ENCODE data around the gene WDR88. TPM values are rescaled to one million over a fixed set of nuclear protein-coding genes. Genes with fewer than 3 reads are reported as not detected.
"Not testable (repeated sequence)": the region's sequence is repeated elsewhere in the genome, so short reads cannot be mapped to it uniquely, and the experiment has no call there.

WDR88 gene
- total and polyA plus RNA-seq, 10 of the 15 experiments (the other 5 are each of a cell fraction or from before 2014, with no cell fraction given): 0.19 to 0.34 TPM; not detected in 8

- no peaks in the 10 kb centered on the region for H3K4me1 ChIP-seq (ENCODE audit: control insufficient read depth, insufficient read depth, low read length)
- H3K36me3 ChIP-seq (ENCODE audit: control insufficient read depth in 2 of 2, insufficient read depth in 2 of 2, low read length in 1 of 2): peaks cover 0 to 3% of the 10 kb centered on the region in 2 experiments; a peak in 1 of 4 replicates
- no peak overlapping the region for H3K4me3 ChIP-seq
- peak; percentile 16 for DNase-seq (ENCODE audit: low read depth, low spot score)
- intact Hi-C loops (cut with micrococcal nuclease; ENCODE audit: unreplicated experiment) (loop anchor here (5.0 kb wide), 2 partner anchors 51 to 281 kb away; no protein-coding TSS in a partner anchor), in situ Hi-C loops (cut with MboI) (no loop called here)
- BruUV-seq (replicated peaks): no TSS peak
- WGBS (ENCODE audit: insufficient coverage, insufficient replicate concordance, low lambda C conversion rate, missing lambda C conversion rate): 38% methylated on average over 12 of the region's 12 CpGs
- FAIRE-seq: peak; percentile 97
- H3K4me2 ChIP-seq (ENCODE audit: control insufficient read depth, insufficient read depth): no peak overlapping the region
- no peaks in the 10 kb centered on the region for H4K20me1 ChIP-seq (ENCODE audit: control insufficient read depth, insufficient read depth)
- SMC1A ChIA-PET (ENCODE audit: uncharacterized antibody, unreplicated experiment): interaction anchor here (1.1 to 2.6 kb wide), 2 partner anchors 51 to 58 kb away, joined by 5 to 8 read pairs; no protein-coding TSS in a partner anchor
- RAD21 ChIA-PET (ENCODE audit: unreplicated experiment): interaction anchor here (1.5 to 1.9 kb wide), 2 partner anchors 11 to 58 kb away, joined by 3 to 12 read pairs; no protein-coding TSS in a partner anchor
- POLR2A ChIA-PET: no interaction called here
- no peaks in the 10 kb centered on the region for H3K9me3 ChIP-seq (replicated peaks; ENCODE audit: control insufficient read depth, insufficient read depth, low read length)
- H3K79me2 ChIP-seq (ENCODE audit: control insufficient read depth, insufficient read depth, low read length): no peaks in the 10 kb centered on the region
- H3K27ac ChIP-seq (ENCODE audit: control insufficient read depth, insufficient read depth): no peak overlapping the region
- TF ChIP-seq, protein P1, sequence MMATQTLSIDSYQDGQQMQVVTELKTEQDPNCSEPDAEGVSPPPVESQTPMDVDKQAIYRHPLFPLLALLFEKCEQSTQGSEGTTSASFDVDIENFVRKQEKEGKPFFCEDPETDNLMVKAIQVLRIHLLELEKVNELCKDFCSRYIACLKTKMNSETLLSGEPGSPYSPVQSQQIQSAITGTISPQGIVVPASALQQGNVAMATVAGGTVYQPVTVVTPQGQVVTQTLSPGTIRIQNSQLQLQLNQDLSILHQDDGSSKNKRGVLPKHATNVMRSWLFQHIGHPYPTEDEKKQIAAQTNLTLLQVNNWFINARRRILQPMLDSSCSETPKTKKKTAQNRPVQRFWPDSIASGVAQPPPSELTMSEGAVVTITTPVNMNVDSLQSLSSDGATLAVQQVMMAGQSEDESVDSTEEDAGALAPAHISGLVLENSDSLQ (IDR thresholded peaks at IDR 0.05): no peak
- TF ChIP-seq RELA (IDR thresholded peaks at IDR 0.05; ENCODE audit: borderline replicate concordance, partially characterized antibody) (no peak), SMAD1 (IDR thresholded peaks at IDR 0.05; ENCODE audit: low read depth, partially characterized antibody) (no peak), SMC3 (IDR thresholded peaks at IDR 0.05; ENCODE audit: borderline replicate concordance, low read length) (peak; percentile 66), MXI1 (IDR thresholded peaks at IDR 0.05; ENCODE audit: low read depth, low read length) (no peak), E4F1 (IDR thresholded peaks at IDR 0.05; ENCODE audit: borderline replicate concordance, partially characterized antibody) (no peak), EGR1 (IDR thresholded peaks at IDR 0.05; ENCODE audit: borderline replicate concordance in 1 of 2, low read depth in 2 of 2, low read length in 2 of 2) (no peak), YY1 (IDR thresholded peaks at IDR 0.05; ENCODE audit: low read depth, low read length) (peak; percentile 76; the same call in 1 of the 2 replicates), RAD21 (IDR thresholded peaks at IDR 0.05; ENCODE audit: insufficient read depth, low read depth, low read length) (peak; percentile 74)
- TF ChIP-seq, protein P2, sequence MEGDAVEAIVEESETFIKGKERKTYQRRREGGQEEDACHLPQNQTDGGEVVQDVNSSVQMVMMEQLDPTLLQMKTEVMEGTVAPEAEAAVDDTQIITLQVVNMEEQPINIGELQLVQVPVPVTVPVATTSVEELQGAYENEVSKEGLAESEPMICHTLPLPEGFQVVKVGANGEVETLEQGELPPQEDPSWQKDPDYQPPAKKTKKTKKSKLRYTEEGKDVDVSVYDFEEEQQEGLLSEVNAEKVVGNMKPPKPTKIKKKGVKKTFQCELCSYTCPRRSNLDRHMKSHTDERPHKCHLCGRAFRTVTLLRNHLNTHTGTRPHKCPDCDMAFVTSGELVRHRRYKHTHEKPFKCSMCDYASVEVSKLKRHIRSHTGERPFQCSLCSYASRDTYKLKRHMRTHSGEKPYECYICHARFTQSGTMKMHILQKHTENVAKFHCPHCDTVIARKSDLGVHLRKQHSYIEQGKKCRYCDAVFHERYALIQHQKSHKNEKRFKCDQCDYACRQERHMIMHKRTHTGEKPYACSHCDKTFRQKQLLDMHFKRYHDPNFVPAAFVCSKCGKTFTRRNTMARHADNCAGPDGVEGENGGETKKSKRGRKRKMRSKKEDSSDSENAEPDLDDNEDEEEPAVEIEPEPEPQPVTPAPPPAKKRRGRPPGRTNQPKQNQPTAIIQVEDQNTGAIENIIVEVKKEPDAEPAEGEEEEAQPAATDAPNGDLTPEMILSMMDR (IDR thresholded peaks at IDR 0.05 in 2 of 3, conservative IDR thresholded peaks at IDR 0.05 in 1 of 3; ENCODE audit: control insufficient read depth in 2 of 3, extremely low read depth in 1 of 3, insufficient read depth in 1 of 3, low read depth in 3 of 3, low read length in 3 of 3): peak; percentile 79 to 86 (median 82)
- no peak overlapping the region for H3K9ac ChIP-seq (ENCODE audit: control insufficient read depth, insufficient read depth, low read length)
- CTCF ChIA-PET: interaction anchor here (0.7 to 5.1 kb wide), 14 partner anchors 9 to 1066 kb away, joined by 3 to 51 read pairs (median 4); no protein-coding TSS in a partner anchor
- peak; percentile 93 for ATAC-seq
- H2AFZ ChIP-seq (ENCODE audit: control insufficient read depth, low read depth, low read length): peak overlapping the region; percentile 25; the same call in 1 of the 2 replicates
- no peaks in the 10 kb centered on the region for H3K27me3 ChIP-seq (replicated peaks in 1 of 2; ENCODE audit: control insufficient read depth in 2 of 2, insufficient read depth in 2 of 2, low read length in 1 of 2)
Measured at GRCh38 chr19:33125929-33126388, 6.0 kb upstream of the WDR88 start.

GRCh38 chr19:33126712-33127111, 5.2 kb upstream of the WDR88 start:
- ATAC-seq; H3K36me3 ChIP-seq (ENCODE audit: control insufficient read depth in 2 of 2, insufficient read depth in 2 of 2, low read length in 1 of 2); FAIRE-seq; H2AFZ ChIP-seq (ENCODE audit: control insufficient read depth, low read depth, low read length); H3K27ac ChIP-seq (ENCODE audit: control insufficient read depth, insufficient read depth); H3K27me3 ChIP-seq (replicated peaks in 1 of 2; ENCODE audit: control insufficient read depth in 2 of 2, insufficient read depth in 2 of 2, low read length in 1 of 2); H3K79me2 ChIP-seq (ENCODE audit: control insufficient read depth, insufficient read depth, low read length); BruUV-seq (replicated peaks); H3K4me2 ChIP-seq (ENCODE audit: control insufficient read depth, insufficient read depth); H3K4me3 ChIP-seq; H4K20me1 ChIP-seq (ENCODE audit: control insufficient read depth, insufficient read depth); H3K9me3 ChIP-seq (replicated peaks; ENCODE audit: control insufficient read depth, insufficient read depth, low read length); H3K9ac ChIP-seq (ENCODE audit: control insufficient read depth, insufficient read depth, low read length); H3K4me1 ChIP-seq (ENCODE audit: control insufficient read depth, insufficient read depth, low read length); DNase-seq (ENCODE audit: low read depth, low spot score); in situ Hi-C loops (cut with MboI); POLR2A ChIA-PET: not testable (repeated sequence)
- ChIA-PET SMC1A (ENCODE audit: uncharacterized antibody, unreplicated experiment) (interaction anchor here (1.4 to 2.6 kb wide), 2 partner anchors 50 to 57 kb away, joined by 6 to 8 read pairs; no protein-coding TSS in a partner anchor), RAD21 (ENCODE audit: unreplicated experiment) (interaction anchor here (1.5 to 1.9 kb wide), 2 partner anchors 10 to 58 kb away, joined by 3 to 12 read pairs; no protein-coding TSS in a partner anchor), CTCF (interaction anchor here (0.7 to 5.1 kb wide), 5 partner anchors 29 to 248 kb away, joined by 3 to 51 read pairs (median 4); no protein-coding TSS in a partner anchor)
- 89% methylated on average over 8 of the region's 8 CpGs for WGBS (ENCODE audit: insufficient coverage, insufficient replicate concordance, low lambda C conversion rate, missing lambda C conversion rate)
- intact Hi-C loops (cut with micrococcal nuclease; ENCODE audit: unreplicated experiment): loop anchor here (5.0 kb wide), 2 partner anchors 51 to 281 kb away; no protein-coding TSS in a partner anchor

All from GM12878 (cell line).